Lower leg skin (tissue), 3 donors: ENCODE data around the gene NAT8L.

ENCODE experiments used
- POLR2A ChIP-seq, 2 donors: fragments of 450-650 bp; IDR thresholded peaks; one replicate each; pipeline ENCODE4 v1.6.1; 2016 to 2017; ENCODE audit warnings: antibody characterized with exemption in 2 of 2, mild to moderate bottlenecking in 1 of 2, moderate library complexity in 1 of 2
- TF ChIP-seq, protein P1 (sequence below), 3 donors: fragments of 450-650 bp; IDR thresholded peaks; one replicate each; pipeline ENCODE4 v1.5.1; 2016; ENCODE audit warnings: antibody characterized with exemption in 3 of 3, mild to moderate bottlenecking in 3 of 3, moderate library complexity in 2 of 3

DNA sequence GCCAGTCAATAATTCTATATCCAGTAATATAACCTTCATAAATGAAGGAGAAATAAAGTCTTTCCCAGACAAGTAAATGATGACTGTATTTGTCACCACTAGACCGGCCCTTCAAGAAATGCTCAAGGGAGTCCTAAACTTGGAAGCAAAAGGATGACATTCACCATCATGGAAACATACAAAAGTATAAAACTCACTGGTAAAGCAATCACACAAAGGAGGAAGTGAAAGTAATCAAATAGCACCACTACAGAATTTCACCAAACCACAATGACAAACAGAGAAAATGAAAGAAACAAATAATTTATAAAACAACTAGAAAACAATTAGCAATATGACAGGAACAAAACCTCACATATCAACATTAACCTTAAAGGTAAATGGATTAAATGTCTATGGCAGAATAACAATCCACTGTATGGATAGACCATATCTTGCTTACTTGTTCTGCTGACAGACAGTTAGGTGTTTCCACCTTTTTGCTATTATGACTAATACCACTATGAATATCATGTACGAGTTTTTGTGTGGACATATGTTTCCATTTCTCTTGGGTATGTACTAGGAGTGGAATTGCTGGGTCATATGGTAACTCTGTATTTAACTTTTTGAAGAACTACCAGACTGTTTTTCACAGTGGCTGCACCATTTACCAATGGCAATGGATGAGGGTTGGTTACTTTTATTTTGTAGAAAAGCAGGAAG, 44.9 kb downstream of the NAT8L start:
- TF ChIP-seq, protein P1, sequence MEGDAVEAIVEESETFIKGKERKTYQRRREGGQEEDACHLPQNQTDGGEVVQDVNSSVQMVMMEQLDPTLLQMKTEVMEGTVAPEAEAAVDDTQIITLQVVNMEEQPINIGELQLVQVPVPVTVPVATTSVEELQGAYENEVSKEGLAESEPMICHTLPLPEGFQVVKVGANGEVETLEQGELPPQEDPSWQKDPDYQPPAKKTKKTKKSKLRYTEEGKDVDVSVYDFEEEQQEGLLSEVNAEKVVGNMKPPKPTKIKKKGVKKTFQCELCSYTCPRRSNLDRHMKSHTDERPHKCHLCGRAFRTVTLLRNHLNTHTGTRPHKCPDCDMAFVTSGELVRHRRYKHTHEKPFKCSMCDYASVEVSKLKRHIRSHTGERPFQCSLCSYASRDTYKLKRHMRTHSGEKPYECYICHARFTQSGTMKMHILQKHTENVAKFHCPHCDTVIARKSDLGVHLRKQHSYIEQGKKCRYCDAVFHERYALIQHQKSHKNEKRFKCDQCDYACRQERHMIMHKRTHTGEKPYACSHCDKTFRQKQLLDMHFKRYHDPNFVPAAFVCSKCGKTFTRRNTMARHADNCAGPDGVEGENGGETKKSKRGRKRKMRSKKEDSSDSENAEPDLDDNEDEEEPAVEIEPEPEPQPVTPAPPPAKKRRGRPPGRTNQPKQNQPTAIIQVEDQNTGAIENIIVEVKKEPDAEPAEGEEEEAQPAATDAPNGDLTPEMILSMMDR (IDR thresholded peaks at IDR 0.05): no peak
- TF ChIP-seq POLR2A (IDR thresholded peaks at IDR 0.05): no peak
